Measurements from ENCODE around the gene SERINC5.

SERINC5 gene

GRCh38 chr5:80090884-80091166, 165.0 kb downstream of the SERINC5 start:
- no peak for DNase-seq

GRCh38 chr5:80083101-80083890, 172.6 kb downstream of the SERINC5 start:
- peak; percentile 79 for DNase-seq

- peak; percentile 84 for DNase-seq
Observed at GRCh38 chr5:80082731-80083100, 173.1 kb downstream of the SERINC5 start.

GRCh38 chr5:80082281-80082680, 173.6 kb downstream of the SERINC5 start:
- no peak for DNase-seq

GRCh38 chr5:80078921-80079320, 176.9 kb downstream of the SERINC5 start:
- no peak for DNase-seq

GRCh38 chr5:80077051-80077714, 178.7 kb downstream of the SERINC5 start:
- DNase-seq: no peak

- no peak for DNase-seq
Observed at GRCh38 chr5:80076131-80077050, 179.5 kb downstream of the SERINC5 start.

- DNase-seq: no peak
Observed at GRCh38 chr5:80072103-80073073, 183.5 kb downstream of the SERINC5 start.

- no peak for DNase-seq
Observed at GRCh38 chr5:80071510-80072021, 184.3 kb downstream of the SERINC5 start.

GRCh38 chr5:80070338-80071056, 185.4 kb downstream of the SERINC5 start:
- DNase-seq: no peak

- no peak for DNase-seq
Observed at GRCh38 chr5:80069918-80070318, 185.9 kb downstream of the SERINC5 start.

GRCh38 chr5:80069251-80069800, 186.5 kb downstream of the SERINC5 start:
- DNase-seq: no peak

- no peak for DNase-seq
Observed at GRCh38 chr5:80068775-80069174, 187.1 kb downstream of the SERINC5 start.

GRCh38 chr5:80068246-80068636, 187.6 kb downstream of the SERINC5 start:
- no peak for DNase-seq

- DNase-seq: no peak
Observed at GRCh38 chr5:80067531-80068245, 188.2 kb downstream of the SERINC5 start.

GRCh38 chr5:80067016-80067415, 188.8 kb downstream of the SERINC5 start:
- no peak for DNase-seq

- DNase-seq: no peak
Observed at GRCh38 chr5:80064124-80064523, 191.7 kb downstream of the SERINC5 start.
